DOHH2 (cell line): Measurements from ENCODE around the gene SEPTIN8.

ENCODE experiments used
- H3F3A ChIP-seq: fragments of 200-600 bp; sonication (generic), shearing (Covaris generic); 2 replicates; pipeline ENCODE4 v1.6.0; 2016; ENCODE audit warnings: antibody characterized with exemption, mild to moderate bottlenecking; ENCODE audit not compliant: control insufficient read depth, insufficient read depth
- H3K27ac ChIP-seq: fragments of 200-600 bp; sonication (generic); 2 replicates; pipeline ENCODE4 v1.5.1; 2014; ENCODE audit warnings: low read depth, mild to moderate bottlenecking, low read length, moderate library complexity
- H3K27me3 ChIP-seq: fragments of 200-600 bp; sonication (generic); 2 replicates; pipeline ENCODE4 v1.6.1; 2014; ENCODE audit warnings: mild to moderate bottlenecking, low read length, mixed read lengths; ENCODE audit not compliant: control insufficient read depth
- H3K36me3 ChIP-seq: fragments of 200-600 bp; sonication (generic); 2 replicates; pipeline ENCODE4 v1.6.1; 2014; ENCODE audit warnings: mild to moderate bottlenecking, low read length, moderate library complexity, mixed read lengths; ENCODE audit not compliant: control insufficient read depth
- H3K4me1 ChIP-seq: fragments of 200-600 bp; sonication (generic); 2 replicates; pipeline ENCODE4 v1.6.1; 2014; ENCODE audit warnings: mild to moderate bottlenecking, low read length, mixed read lengths; ENCODE audit not compliant: control insufficient read depth
- H3K4me2 ChIP-seq: fragments of 200-600 bp; sonication (generic); 2 replicates; pipeline ENCODE4 v1.6.0; 2014; ENCODE audit warnings: mild to moderate bottlenecking, low read length, moderate library complexity
- H3K4me3 ChIP-seq: fragments of 200-600 bp; sonication (generic); 2 replicates; pipeline ENCODE4 v1.5.1; 2014; ENCODE audit warnings: mild to moderate bottlenecking, low read length, mixed read lengths
- H3K79me2 ChIP-seq: fragments of 200-600 bp; sonication (generic); 2 replicates; pipeline ENCODE4 v1.6.1; 2014; ENCODE audit warnings: mild to moderate bottlenecking, low read length, mixed read lengths; ENCODE audit not compliant: control insufficient read depth
- H3K9me2 ChIP-seq: fragments of 200-600 bp; sonication (generic); replicated peaks from 2 replicates; pipeline ENCODE4 v1.6.1; 2014; ENCODE audit warnings: mild to moderate bottlenecking, low read length, mixed read lengths; ENCODE audit not compliant: control insufficient read depth
- H3K9me3 ChIP-seq: fragments of 200-600 bp; sonication (generic); 2 replicates; pipeline ENCODE4 v1.6.1; 2014; ENCODE audit warnings: antibody characterized with exemption, low read length, mixed read lengths; ENCODE audit not compliant: control insufficient read depth, insufficient read depth
- H4K20me1 ChIP-seq: fragments of 200-600 bp; sonication (generic); 2 replicates; pipeline ENCODE4 v1.6.0; 2014; ENCODE audit warnings: low read depth, mild to moderate bottlenecking, antibody characterized with exemption, low read length, moderate library complexity; ENCODE audit not compliant: control insufficient read depth, insufficient read depth
- EZH2phosphoT487 ChIP-seq: fragments of 200-600 bp; sonication (generic); IDR thresholded peaks from 2 replicates; pipeline ENCODE4 v1.6.1; 2017; ENCODE audit warnings: borderline replicate concordance, mild to moderate bottlenecking, antibody characterized with exemption, low read length, moderate library complexity, mixed read lengths
- TF ChIP-seq, protein P1 (sequence below): fragments of 200-600 bp; sonication (generic); IDR thresholded peaks from one replicate; pipeline ENCODE4 v1.5.1; 2014; ENCODE audit warnings: antibody characterized with exemption, mild to moderate bottlenecking, low read depth, low read length; ENCODE audit not compliant: poor library complexity, severe bottlenecking

The SEPTIN8 gene

DNA sequence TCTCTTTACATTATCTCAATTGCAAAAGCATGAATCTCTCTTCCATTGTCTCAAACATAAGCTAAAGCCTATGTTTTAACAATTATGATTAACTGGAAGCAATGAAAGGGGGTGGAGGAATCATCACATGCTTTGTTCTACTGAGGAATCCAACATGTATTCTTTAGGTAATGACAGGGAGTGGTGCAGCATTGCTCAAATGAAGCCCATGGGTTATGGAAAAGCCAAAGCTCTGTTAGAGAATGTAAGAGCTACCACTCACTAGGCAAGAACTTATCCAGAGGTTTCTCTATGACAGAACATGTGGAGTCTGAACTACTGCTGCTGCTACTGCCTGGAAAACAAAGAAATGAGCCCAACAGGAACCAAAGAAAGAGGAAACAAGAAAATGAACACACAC, 68.4 kb downstream of the SEPTIN8 start:
- H4K20me1 ChIP-seq, result no peaks in the 10 kb centered on the region
- H3K9me2 ChIP-seq, result no peaks in the 10 kb centered on the region
- H3K4me3 ChIP-seq, result no peak overlapping the region
- TF ChIP-seq EZH2phosphoT487, result no peak
- TF ChIP-seq, protein P1, sequence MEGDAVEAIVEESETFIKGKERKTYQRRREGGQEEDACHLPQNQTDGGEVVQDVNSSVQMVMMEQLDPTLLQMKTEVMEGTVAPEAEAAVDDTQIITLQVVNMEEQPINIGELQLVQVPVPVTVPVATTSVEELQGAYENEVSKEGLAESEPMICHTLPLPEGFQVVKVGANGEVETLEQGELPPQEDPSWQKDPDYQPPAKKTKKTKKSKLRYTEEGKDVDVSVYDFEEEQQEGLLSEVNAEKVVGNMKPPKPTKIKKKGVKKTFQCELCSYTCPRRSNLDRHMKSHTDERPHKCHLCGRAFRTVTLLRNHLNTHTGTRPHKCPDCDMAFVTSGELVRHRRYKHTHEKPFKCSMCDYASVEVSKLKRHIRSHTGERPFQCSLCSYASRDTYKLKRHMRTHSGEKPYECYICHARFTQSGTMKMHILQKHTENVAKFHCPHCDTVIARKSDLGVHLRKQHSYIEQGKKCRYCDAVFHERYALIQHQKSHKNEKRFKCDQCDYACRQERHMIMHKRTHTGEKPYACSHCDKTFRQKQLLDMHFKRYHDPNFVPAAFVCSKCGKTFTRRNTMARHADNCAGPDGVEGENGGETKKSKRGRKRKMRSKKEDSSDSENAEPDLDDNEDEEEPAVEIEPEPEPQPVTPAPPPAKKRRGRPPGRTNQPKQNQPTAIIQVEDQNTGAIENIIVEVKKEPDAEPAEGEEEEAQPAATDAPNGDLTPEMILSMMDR, result no peak
- H3K27ac ChIP-seq, result no peak overlapping the region
- no peaks in the 10 kb centered on the region for H3K79me2 ChIP-seq
- H3K27me3 ChIP-seq, result no peaks in the 10 kb centered on the region
- no peak overlapping the region for H3K4me2 ChIP-seq
- H3F3A ChIP-seq, result no peaks in the 10 kb centered on the region
- no peaks in the 10 kb centered on the region for H3K9me3 ChIP-seq
- no peaks in the 10 kb centered on the region for H3K36me3 ChIP-seq
- H3K4me1 ChIP-seq, result no peaks in the 10 kb centered on the region

DNA sequence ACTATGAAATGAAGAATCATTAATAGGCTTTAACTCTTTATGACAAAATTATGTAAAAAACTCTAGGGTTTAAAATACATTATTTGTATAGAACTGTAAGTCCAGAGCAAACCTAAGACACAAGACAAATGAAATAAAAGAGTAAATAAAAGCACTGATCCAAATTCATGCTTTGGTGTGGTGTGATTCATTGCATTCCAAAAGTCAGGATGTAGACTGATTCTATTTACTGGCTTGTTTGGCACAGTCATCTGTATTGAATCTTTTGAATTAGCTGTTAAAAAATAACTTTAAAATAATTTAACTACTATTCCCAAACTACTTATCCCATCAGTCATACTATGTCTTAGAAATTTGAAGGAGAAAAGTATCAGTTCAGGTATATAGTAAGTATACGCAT, 72.2 kb downstream of the SEPTIN8 start:
- Histone ChIP-seq H3K36me3 (peaks cover 10% of the 10 kb centered on the region), H4K20me1 (no peaks in the 10 kb centered on the region), H3K4me1 (no peaks in the 10 kb centered on the region), H3K9me3 (no peaks in the 10 kb centered on the region), H3K4me2 (no peak overlapping the region), H3K4me3 (no peak overlapping the region), H3K9me2 (no peaks in the 10 kb centered on the region), H3K27me3 (no peaks in the 10 kb centered on the region), H3K27ac (no peak overlapping the region), H3K79me2 (no peaks in the 10 kb centered on the region), H3F3A (no peaks in the 10 kb centered on the region)
- TF ChIP-seq EZH2phosphoT487, result no peak
- TF ChIP-seq, protein P1, result no peak
